ENCODE measurements around the gene SOWAHC.
A peak's percentile ranks its signal among the peaks of the same experiment; 100 is the strongest.
"Not testable (repeated sequence)": the region's sequence is repeated elsewhere in the genome, so short reads cannot be mapped to it uniquely, and the experiment has no call there.

The SOWAHC gene, protein sequence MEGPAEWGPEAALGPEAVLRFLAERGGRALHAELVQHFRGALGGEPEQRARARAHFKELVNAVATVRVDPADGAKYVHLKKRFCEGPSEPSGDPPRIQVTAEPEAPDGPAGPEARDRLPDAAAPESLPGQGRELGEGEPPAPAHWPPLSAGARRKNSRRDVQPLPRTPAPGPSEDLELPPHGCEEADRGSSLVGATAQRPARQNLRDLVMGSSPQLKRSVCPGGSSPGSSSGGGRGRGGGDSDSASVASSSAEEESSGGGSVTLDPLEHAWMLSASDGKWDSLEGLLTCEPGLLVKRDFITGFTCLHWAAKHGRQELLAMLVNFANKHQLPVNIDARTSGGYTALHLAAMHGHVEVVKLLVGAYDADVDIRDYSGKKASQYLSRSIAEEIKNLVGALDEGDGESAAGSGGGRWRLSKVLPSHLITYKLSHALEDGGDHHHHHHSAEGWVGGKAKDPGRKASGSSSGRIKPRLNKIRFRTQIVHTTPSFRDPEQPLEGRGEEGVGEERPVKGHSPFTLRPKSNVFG

DNA sequence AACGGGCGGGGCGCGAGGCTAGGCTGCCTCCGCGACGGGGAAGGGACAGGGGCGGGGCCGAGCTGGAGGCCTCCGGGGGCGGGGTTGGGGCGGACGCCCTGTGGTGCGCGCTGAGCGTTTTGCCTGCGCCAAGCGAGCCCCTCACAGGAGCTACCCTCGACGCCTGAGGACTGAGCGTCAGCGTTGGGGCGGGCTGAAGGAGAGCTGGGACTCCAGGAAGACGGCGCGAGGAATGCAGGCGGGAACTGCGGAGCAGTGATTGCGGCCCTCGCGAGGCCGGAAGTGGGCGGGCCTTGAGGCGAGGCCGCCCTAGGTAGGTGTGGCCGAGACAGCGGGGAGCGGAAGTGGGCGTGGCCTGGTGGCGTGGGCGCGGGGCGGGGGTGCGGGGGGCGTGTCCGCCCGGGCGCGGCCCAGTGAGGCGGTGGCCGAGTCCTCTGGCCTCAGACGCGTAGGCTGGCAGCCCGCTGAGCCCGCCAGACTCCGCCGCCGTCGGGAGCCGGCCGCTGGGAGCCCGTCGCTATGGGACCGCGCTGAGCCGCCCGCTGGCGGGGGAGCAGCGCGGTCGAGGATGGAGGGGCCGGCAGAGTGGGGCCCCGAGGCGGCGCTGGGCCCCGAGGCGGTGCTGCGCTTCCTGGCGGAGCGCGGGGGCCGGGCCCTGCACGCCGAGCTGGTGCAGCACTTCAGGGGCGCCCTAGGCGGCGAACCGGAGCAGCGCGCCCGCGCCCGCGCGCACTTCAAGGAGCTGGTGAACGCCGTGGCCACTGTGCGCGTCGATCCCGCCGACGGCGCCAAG, at the start of gene SOWAHC, which contains the start of gene SEPTIN10:
SOWAHC (plus strand) TSS at position 443 of the 793 bp plus-strand sequence; CDS start at position 569, 126 bp downstream.
SEPTIN10 (minus strand) TSS at position 45 of the 793 bp plus-strand sequence. CDS start 139 bp downstream, outside the sequence.
- peak; percentile 64 for DNase-seq (ENCODE audit: low read depth)

DNA sequence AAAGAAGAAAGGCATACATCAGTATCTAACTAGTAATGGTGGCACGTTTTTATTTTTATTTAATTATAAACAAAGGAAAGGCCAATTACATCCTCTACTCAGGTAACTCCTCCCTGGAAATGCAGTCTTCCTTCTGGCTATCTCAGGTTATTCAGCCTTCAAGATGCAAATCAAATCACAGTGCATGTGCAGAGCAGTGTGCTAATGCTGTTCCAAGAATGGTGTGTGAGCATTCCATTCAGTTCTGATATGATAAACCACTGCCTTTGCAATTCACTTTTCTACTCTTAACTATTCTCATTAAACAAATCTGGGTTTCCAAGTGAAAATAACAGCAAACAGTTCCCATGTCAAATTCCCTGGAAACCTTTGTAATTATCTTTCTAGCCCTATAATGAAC, 38.8 kb upstream of the SOWAHC start:
- no peak for DNase-seq (ENCODE audit: low read depth)

DNA sequence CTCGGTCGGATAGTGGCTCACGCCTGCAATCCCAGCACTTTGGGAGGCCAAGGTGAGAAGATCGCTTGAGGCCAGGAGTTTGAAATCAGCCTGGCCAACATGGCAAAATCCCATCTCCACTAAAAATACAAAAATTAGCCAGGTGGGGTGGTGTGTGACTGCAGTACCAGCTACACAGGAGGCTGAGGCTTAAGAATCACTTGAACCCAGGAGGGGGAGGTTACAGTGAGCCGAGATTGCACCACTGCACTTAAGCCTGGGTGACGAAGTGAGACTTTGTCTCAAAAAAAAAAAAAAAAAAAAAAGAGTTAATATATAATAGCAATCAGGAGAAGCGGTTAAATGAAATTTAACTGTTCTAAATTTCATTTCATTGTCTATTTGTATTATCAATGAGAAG, 36.5 kb upstream of the SOWAHC start:
- DNase-seq (ENCODE audit: low read depth) = not testable (repeated sequence)

DNA sequence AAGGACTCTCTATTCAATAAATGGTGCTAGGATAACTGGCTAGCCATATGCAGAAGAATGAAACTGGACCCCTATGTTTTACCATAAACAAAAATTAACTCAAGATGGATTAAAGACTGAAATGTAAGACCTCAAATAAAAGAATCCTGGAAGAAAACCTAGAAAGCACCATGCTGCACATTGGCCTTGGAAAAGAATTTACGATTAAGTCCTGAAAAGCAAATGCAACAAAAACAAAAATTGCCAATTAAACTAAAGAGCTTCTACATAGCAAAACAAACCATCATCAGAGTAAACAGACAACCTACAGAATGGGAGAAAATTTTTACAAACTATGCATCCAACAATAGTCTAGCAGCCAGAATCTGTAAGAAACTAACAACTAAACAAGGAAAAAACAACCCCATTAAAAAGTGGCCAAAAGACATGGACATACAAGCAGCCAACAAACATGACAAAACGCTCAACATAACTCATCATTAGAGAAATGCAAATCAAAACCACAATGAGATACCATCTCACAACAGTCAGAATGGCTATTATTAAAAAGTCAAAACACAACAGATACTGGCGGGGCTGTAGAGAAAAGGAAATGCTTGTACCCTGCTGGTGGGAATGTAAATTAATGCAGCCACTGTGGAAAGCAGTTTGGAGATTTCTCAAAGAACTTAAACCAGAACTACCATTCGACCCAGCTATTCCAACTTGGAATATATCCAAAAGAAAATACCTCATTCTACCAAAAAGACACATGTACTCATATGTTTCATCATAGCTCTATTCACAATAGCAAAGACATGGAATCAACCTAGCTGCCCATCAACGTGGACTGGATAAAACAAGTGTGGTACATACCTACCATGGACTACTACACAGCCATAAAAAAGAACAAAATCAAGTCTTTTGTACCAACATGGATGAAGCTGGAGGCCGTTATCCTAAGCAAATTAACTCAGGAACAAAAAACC, 31.0 kb upstream of the SOWAHC start:
- DNase-seq (ENCODE audit: low read depth) = no peak

DNA sequence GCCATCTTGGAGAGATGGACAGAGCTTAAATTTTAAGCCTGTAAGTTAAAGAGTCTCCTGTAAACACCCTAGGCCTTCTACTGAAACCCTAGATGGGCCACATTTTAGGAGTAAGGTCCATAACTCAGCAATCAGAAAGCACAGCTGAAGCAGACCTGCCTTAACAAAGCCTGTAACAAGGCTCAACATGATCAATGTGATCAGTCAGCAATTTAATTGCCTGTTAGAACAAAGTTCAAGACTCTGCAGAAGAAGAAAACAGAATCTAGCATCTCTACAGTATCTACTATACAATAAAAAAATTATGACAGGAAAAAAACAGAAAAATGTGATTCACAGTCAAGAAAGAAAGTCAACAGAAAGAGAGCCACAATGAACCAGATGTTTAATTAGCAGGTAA, 27.5 kb upstream of the SOWAHC start:
- DNase-seq (ENCODE audit: low read depth) = no peak

DNA sequence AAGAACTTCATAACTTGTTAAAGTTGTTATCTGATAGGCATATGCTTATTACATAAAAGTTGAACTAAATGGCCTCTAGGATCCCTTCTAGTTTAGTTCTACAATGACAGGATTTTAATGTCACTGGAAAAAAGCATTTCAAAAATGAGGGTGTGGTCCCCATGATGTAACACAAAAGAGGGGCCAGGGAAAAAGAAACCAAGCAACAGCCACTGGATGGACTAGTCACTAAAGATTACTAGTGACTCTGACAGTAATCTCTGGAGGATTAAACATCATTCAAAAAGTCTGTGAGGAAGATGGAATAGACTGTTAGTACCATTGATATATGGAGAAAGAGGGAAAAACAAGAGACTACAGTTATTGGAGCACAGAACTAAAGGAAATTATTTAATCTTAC, 23.0 kb upstream of the SOWAHC start:
- DNase-seq (ENCODE audit: low read depth) = no peak

DNA sequence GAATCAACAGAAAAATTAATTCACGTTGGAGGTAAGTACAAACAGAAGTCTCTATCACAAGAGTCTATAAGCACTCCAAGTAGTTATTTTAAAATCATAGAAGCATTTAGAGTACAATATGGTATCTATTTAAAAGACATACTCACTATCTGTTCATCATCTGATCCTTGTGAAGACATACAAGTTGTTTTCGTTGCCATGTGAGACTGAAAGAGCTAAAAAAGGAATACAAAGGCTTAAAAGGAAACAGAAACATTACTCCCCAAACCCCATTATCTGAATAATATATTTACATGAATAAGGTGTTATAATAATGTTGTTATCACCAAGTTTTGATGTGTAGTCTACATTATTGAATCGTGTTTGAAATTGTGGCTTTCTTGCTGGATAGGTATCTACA, 21.3 kb upstream of the SOWAHC start:
- no peak for DNase-seq (ENCODE audit: low read depth)

DNA sequence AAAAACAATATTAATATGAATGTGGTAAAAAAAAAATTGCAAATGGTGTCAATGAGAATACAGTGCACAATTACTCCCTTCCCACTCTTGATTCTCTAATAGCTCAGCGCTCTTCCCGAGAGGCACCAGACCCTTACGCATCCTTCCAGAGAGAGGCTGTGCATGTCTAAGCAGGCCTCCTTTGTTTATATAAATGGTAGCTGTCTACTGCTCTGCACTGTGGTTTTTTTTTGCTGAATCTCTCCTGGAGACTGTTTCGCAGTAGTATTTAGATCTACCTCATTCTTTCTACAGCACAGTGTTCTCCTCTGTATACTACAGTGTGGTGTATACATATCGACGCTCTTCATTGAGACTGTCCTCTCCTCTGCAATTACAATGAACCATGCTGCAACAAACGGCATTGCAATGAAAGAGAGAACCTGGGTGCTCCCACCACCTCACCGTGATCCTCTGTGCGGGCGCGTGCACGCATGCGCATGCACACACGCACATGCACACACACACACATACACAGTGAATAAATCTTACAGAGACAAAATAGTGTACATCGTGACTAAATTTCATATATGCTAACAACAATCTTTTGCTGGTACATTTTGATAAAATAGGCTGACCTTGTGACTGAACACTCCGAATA, 19.8 kb upstream of the SOWAHC start:
- no peak for DNase-seq (ENCODE audit: low read depth)

DNA sequence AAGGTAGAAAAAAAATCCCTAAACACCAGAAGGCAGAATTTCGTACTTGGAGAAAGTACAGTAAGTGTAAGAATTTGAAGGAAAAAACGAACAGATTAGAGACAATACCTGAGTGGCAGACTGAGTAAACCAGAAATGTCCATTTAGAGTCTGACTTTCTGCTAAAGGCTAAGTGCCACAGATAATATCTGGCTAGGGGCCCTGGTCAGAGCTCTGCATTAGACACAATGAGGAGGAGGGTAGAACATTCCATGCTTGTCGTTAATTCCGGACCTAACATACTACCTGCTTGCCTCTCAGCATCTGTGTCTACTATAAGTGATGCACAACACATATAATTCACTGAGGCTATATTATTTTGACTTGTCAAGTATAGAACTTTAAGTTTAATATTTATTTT, 18.5 kb upstream of the SOWAHC start:
- no peak for DNase-seq (ENCODE audit: low read depth)

DNA sequence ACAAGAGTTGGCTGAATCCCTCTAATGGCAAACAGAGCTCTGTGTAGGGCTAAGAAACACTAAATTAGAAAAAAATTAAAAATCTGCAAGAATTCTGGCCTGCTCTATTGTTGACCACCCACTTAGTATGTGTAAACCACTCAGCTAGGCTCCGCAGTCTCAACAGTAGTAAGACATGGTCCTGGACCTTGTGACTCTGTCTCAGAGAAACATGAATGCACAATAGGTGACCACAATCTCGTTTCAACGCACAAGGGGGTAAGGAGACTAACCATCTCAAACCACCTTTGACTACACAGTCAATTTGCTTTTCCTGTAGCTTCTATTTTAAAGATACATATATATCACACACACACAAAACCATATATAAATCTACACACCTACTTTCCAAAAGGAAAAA, 16.9 kb upstream of the SOWAHC start:
- DNase-seq (ENCODE audit: low read depth) = no peak

DNA sequence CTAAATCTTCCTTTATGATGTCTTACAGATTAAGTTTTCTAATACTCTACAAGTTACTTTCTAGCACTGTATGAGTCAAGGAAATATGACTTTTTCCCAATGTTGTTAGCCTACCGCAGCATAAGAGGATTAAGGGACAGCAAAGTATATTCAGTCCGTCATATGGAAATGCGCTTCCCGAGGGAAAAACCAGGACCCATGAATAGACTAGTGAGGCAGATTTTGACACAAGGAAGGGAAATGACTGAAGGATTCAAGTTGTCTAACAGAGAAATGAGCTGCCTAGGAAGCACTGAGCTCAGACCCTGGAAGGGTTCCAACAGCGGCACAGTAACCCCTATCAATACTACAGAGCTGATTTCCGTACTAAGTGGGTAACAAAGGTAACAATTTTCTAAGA, 12.4 kb upstream of the SOWAHC start:
- DNase-seq (ENCODE audit: low read depth) = no peak

DNA sequence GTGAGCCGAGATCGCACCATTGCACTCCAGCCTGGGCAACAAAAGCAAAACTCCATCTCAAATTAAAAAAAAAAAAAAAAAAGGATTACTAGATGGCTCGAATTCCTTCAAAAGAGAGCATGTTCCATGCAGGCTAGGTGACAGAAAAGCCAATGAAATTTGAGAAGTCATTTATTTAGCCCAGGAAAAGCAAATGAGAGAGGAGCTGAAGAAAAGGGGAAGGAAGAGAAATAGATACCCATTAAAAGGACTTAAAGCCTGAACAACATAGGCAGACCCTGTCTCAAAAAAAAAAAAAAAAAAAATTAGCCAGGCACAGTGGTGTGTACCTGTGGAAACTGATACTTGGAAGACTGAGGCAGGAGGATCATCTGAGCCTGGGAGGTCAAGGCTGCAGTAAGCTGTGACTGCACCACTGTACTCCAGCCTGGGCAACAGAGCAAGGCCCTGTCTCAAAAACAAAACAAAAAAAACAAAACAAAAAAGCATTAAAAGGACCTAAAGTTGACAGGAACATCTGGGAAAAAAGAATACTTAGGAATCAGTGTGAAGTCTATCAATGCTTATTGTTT, 11.5 kb upstream of the SOWAHC start:
- no peak for DNase-seq (ENCODE audit: low read depth)

DNA sequence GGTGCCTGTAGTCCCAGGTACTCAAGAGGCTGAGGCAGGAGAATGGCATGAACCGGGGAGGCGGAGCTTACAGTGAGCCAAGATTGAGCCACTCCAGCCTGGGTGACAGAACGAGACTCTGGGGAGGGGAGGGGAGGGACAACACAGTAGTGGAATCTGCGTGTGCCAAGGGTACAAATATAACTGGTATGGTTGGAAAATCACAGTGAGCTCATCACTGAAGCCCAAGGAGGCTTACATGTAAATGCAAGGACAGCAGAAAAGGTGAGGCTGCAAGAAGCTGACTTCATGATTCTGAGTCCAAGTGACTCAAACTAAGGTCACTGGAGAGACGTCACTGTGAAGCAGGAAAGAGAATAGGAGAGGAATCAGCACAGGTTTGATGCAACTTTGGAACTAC, 9.6 kb upstream of the SOWAHC start:
- DNase-seq (ENCODE audit: low read depth) = no peak

DNA sequence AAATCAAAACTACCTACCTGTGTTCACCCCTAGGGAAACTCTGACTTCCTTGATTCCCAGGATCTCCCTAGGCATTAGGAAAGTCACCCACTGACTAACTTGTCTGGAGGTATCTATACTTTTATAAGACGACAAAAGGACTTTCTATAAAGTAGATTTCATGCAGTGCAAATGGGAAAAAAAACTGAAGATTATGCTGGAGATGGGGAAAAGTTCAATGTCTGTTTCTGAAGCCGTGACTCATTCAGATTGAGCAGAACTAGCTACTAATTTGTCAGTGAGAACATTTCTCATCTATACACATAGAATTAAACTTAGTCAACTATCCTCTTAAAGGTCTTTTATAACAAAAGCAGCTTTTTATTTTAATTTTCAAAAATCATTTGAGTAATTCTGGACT, 6.4 kb upstream of the SOWAHC start:
- DNase-seq (ENCODE audit: low read depth) = no peak

DNA sequence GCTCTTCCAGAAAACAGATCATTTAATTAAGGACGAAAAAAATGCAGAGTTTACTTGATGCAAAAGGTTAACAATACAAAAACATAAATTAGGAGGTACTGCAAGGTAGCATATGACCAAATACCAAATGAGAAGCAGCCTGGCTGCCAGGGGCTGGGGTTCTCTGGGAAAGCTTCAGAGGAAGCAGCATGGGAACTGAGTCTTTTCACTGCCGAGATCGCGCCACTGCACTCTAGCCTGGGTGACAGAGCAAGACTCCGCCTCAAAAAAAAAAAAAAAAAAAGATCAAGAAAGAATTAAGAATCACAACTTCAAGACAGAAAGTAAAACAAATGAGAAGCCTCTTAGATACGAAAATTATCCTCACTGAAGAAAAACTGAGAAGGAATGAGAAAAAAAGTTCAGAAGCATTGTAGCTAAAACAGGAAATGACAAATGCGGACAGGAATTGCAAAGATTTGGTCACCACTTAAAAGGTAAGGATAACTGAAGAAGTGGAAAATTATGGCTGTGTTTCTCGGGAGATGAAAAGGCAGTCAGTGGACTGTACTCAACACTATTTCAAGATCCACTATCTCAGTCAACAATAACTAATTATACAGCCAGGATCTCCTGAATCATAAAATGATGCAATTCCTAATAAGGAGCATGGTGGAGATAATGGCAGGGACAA, 4.7 kb upstream of the SOWAHC start:
- no peak for DNase-seq (ENCODE audit: low read depth)

DNA sequence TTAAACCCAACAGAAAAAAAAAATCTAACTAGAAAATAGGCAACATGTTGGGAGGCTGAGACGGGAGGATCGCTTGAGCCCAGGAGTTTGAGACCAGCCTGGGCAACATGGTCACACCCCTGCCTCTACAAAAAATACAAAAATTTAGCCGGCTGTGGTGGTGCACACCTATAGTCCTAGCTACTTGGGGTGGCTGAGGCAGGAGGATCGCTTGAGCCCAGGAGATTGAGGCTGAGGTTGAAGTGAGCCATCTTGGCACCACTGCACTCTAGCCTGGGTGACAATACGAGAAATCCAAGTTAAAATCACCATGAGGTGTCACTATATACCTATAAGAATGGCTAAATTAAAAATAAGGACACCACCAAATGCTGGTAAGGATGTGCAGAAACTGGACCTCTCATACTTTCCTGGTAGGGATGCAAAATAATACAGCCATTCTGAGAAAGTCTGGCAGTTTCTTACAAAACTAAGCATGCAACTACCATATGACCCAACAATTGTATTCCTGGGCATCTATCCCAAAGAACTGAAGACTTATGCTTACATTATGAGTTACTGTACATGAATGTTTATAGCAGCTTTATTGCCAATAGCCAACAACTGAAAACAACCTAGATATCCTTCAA, 2.6 kb upstream of the SOWAHC start:
- no peak for DNase-seq (ENCODE audit: low read depth)

DNA sequence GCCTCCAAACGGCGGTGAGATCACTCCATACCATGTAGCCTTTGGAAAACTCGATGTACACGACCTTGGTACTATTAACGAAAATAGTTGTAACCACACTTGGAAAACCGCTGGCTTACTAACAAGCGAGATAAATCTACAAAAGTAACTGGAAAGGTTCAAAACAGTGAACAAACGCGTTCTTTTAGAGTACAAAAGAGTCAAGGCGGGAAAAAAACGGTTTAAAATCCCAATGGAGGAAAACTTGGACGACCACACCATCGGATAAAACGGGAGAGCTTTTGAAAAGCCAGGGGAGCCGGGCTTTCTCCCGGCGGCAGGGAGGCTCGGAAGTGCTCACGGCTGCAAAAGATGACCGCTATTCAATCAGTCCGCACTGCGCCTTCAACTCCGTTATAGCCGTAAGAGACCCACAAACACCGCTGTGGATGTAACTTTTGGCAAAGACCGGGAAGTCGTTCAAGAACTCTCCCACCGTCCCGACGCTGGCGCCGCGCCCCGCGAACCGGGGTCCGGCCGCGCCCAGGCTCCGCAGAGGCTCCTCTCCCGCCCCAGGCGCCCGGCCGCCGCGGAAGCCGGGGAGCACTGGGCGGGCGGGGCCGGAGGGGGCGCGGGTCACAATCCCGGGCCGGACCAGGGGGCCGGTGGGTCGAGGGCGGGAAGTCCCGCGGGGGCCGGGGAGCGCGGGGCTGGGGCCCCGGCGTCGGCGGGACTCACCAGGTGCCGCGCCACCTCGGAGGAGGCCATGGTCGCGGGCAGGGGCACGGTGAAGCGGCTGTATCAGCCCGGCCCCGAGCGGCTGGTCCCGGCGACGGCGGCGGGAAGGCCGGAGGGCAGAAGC, 863 bp upstream of the SOWAHC start:
- no peak for DNase-seq (ENCODE audit: low read depth)

DNA sequence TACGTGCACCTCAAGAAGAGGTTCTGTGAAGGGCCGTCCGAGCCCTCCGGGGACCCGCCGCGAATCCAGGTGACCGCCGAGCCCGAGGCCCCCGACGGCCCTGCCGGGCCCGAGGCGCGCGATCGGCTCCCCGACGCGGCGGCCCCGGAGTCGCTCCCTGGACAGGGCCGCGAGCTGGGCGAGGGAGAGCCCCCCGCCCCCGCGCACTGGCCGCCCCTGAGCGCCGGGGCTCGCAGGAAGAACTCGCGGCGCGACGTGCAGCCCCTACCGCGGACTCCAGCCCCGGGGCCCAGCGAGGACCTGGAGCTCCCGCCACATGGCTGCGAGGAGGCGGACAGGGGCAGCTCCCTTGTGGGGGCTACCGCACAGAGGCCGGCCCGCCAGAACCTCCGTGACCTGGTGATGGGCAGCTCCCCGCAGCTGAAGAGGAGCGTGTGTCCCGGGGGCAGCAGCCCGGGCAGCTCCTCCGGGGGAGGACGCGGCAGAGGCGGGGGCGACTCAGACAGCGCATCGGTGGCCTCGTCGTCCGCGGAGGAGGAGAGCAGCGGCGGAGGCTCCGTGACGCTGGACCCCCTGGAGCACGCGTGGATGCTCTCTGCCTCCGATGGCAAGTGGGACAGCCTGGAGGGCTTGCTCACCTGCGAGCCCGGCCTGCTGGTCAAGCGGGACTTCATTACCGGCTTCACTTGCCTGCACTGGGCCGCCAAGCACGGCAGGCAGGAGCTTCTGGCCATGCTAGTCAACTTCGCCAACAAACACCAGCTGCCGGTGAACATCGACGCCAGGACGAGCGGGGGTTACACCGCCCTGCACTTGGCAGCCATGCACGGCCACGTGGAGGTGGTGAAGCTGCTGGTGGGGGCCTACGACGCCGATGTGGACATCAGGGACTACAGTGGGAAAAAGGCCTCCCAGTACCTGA, 812 bp downstream of the SOWAHC start:
- DNase-seq (ENCODE audit: low read depth) = no peak

Measured in CMK (cell line).